T-helper 1 cell treated with Interleukin-12 subunit alpha and Interleukin-12 subunit beta and Interleukin-4 antibody, amounts not matched to agents 30 ng/mL and 1 ng/mL, for 36 hours (primary cell): ENCODE data around the gene CYGB. TPM values are rescaled to one million over a fixed set of nuclear protein-coding genes. Genes with fewer than 3 reads are reported as not detected.

ENCODE experiments used
- intact Hi-C: fragments of 100-400 bp; cut with micrococcal nuclease; formaldehyde crosslinking; loops from one replicate; pipeline ENCODE4 v1.15.1; 2024
- total RNA-seq: library from RNA; stranded (reverse); gene quantifications from 2 replicates; pipeline ENCODE4 v1.2.3, GENCODE V29; 2022

CYGB gene
- total RNA-seq, 1 donor from 2014 or later: 0.29 TPM

GRCh38 chr17:76524598-76525512, 12.7 kb downstream of the CYGB start:
- intact Hi-C loops: no loop called here

DNA sequence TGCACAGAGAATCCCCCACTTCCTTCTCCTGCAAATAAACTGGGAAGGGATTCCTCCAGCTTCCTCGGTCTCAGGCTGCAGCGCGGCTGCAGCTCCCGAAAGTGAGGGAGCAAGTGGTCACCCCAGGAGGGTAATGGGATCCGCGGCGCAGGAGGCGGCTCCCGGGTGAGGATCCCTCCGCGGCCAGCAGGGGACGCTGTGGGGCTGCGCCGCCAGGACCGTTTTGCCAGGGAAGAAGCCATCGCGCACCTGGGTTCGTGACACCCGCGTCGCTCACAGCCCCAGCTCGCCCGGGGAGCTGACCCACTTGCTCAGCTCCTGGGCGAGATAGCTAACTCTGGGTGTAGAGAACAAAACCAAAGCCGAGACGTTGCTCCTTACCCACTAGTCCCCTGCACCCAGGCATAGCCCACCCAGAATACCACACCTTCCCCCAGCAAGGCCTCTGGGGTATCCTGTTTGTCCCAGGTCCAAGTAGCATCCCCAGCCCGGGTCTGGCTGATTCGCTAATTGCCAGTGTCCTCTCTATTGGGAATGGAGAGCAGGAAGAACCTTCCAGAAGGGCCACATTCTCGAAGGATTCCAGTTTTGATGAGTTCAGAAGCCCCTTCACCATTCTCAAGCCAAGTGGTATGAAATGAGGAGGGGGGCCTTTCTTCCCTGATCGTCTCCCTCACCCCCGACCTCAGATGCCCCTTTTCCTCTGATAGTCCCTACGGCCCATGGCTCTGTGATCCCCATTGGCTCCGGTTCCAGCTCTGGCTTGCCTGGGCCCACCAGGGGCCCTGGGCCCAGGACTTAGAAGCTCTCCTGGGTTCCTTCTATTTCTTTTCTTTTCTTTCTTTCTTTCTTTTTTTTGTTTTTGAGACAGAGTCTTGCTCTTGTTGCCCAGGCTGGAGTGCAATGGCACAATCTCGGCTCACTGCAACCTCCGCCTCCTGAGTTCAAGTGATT, 14.1 kb downstream of the CYGB start:
- intact Hi-C loops: loop anchor here (1.0 to 2.0 kb wide), 7 partner anchors 8 to 192 kb away; partner anchors contain the start of gene ST6GALNAC2

GRCh38 chr17:76521683-76522082, 15.8 kb downstream of the CYGB start:
- intact Hi-C loops: loop anchor here (2.0 kb wide), 2 partner anchors 35 to 63 kb away; partner anchors contain the start of gene ST6GALNAC2

DNA sequence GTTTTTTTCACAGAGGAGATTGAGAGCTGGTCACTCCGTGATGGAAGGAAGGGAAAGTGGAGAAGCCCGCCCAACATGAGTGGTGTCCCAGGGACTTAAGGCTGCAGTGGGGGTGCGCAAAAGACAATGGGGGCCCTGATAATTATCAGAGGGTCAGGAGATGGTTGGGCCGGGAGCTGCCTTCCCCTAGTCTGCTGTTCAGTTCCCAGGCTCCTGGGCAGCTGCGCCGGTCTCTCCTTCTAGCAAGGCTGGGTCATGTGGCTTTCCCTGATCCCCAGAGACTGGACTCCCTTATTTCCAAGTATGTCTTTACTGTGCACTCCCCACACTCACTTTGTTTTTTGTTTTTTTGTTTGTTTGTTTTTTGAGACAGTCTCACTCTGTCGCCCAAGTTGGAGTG, 16.2 kb downstream of the CYGB start:
- intact Hi-C loops: no loop called here

- intact Hi-C loops: loop anchor here (5.0 kb wide), 1 partner anchor 623 kb away; the partner anchor contains the start of gene SEC14L1
Observed at GRCh38 chr17:76519048-76519966, 18.2 kb downstream of the CYGB start.

- intact Hi-C loops: loop anchor here (5.0 kb wide), 1 partner anchor 625 kb away; the partner anchor contains the start of gene SEC14L1
Observed at GRCh38 chr17:76517638-76518038, 19.9 kb downstream of the CYGB start.

DNA sequence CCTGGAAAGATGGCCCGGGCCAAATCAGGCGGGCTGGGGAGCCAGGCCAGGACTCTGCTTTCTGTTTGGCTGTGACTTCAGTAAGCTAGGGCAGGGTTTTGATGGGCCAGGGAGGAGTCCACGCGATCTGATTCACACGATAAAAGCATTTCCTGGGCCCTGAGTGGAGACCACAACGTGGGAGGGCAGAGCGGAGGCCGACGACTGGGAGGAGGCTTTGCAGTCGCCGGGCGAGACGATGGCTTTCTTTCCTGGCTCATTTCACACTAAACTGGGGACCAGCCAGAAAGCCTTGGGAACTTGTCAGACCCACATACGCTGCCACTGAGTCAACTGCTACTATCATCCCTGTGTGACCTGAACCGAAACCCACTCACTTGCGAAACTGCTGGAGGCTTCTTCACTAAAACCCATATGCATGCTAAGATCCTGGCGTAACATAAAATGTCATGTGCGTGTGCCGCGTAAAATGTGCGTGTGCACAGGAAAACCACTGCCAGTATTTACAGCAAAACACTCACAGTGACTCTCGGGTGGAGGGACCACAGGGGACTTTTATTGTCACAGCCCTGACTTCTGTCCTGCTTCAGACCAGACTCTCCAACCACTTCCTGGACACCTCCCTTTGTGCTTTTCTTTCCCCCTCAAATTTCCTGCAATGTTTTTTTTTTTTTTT, 22.1 kb downstream of the CYGB start:
- intact Hi-C loops: loop anchor here (1.0 to 5.0 kb wide), 10 partner anchors 8 to 627 kb away; partner anchors contain the start of genes JMJD6, METTL23, RHBDF2 and SEC14L1

DNA sequence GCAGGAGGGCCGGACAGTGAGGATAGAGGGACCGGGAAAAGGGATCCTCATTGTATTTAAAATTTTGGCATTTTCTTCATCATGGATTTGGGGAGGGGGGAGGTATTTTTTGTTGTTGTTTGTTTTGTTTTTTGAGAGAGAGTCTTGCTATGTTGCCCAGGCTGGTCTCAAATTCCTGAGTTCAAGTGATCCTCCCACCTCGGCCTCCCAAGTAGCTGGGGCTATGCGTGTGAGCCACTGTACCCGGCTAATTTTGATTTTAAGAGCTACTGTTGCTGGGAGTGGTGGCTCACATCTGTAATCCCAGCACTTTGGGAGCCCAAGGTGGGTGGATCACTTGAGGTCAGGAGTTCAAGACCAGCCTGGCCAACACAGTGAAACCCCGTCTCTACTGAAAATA, 23.2 kb downstream of the CYGB start:
- intact Hi-C loops: loop anchor here (2.0 kb wide), 1 partner anchor 200 kb away; no protein-coding TSS in a partner anchor

- intact Hi-C loops: no loop called here
Observed at GRCh38 chr17:76513306-76513692, 24.2 kb downstream of the CYGB start.

DNA sequence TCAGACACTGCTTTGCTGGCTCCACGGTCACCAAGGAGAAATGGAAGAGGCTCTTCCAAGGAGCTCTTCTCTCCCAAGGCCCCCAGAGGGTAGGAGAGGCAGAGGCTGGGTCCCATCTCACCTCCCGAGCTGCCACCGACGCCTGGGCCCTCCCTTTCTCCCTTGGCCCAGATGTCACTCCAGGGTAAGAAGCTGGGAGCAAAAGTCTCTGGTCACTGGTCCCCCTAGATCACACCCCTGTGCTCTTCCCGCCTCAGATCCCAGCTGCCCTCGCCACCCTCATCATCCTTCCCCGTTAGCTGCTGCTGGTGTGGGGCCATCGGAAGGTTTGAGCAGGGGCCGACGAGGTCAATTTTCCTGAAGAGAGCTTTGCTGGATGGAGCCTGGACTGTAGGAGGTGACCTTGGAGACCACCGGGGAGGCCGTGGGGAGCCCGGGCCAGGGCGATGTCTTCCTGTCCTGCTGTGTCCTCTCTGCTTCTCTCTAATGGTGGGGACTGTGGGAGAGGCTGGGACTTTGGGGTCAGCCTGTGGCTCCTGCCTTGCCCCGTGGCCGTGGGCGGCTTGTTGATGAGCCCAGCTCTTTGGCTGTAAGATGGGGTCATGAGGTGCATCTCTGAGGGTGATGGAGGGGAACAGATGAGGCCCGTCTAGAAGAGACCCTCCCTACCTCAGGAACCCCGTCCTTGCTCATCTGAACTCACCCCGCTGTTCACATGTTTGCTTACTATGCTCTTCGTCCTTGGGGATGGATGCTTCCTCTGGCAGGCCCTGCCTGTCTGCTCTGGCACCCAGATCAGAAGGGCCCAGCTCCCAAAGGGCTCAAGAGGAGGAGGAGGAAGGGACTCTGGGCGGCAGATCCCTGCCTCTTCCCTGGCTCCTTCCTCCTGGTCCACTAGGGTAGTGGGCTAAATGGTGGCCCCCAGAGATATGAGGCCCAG, 24.9 kb downstream of the CYGB start:
- intact Hi-C loops: no loop called here

GRCh38 chr17:76511668-76512365, 25.7 kb downstream of the CYGB start:
- intact Hi-C loops: no loop called here

DNA sequence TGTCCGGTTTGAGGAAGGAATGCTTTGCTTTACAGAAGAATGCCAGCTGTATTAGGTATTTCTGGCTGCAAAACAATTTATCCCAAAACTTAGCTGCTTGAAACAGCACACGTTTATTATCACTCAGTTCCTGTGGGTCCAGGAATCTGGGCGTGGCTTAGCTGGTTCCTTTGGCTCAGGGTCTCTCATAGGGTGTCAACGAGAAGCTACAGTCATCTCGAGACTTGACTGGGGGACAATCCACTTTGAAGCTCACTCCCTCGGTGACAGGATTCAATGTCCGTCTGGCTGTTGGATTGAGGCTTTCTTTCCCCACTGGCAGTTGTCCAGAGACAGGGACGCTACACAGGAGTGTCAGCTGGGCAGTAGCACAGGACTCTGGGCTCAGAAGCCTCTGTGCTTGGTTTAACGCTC, 26.7 kb downstream of the CYGB start:
- intact Hi-C loops: no loop called here

GRCh38 chr17:76508472-76509063, 28.9 kb downstream of the CYGB start:
- intact Hi-C loops: loop anchor here (10.0 kb wide), 1 partner anchor 404 kb away; the partner anchor contains the start of gene EXOC7

GRCh38 chr17:76506408-76507345, 30.8 kb downstream of the CYGB start:
- intact Hi-C loops: loop anchor here (1.0 to 10.0 kb wide), 6 partner anchors 40 to 402 kb away; partner anchors contain the start of gene EXOC7

GRCh38 chr17:76504117-76504516, 33.4 kb downstream of the CYGB start:
- intact Hi-C loops: loop anchor here (10.0 kb wide), 1 partner anchor 399 kb away; the partner anchor contains the start of gene EXOC7
